ENCODE data around the gene TSPAN15.
"Not testable (repeated sequence)": the region's sequence is repeated elsewhere in the genome, so short reads cannot be mapped to it uniquely, and the experiment has no call there.

TSPAN15 gene

GRCh38 chr10:69467928-69468750 lies 16.9 kb downstream of the TSPAN15 start:
- DNase-seq, result no peak

- DNase-seq, result no peak
These were observed 17.5 kb downstream of the TSPAN15 start for GRCh38 chr10:69468751-69469089.

- DNase-seq, result no peak
These were observed 18.7 kb downstream of the TSPAN15 start for GRCh38 chr10:69469976-69470375.

GRCh38 chr10:69470463-69471384 lies 19.5 kb downstream of the TSPAN15 start:
- DNase-seq, result no peak

GRCh38 chr10:69472142-69472541 lies 20.9 kb downstream of the TSPAN15 start:
- DNase-seq, result no peak

- DNase-seq, result no peak
These were observed 21.3 kb downstream of the TSPAN15 start for GRCh38 chr10:69472544-69472943.

GRCh38 chr10:69473304-69473990 lies 22.2 kb downstream of the TSPAN15 start:
- no peak for DNase-seq

- DNase-seq, result no peak
These were observed 23.6 kb downstream of the TSPAN15 start for GRCh38 chr10:69474742-69475432.

GRCh38 chr10:69475433-69475830 lies 24.2 kb downstream of the TSPAN15 start:
- no peak for DNase-seq

- DNase-seq, result no peak
These were observed 26.8 kb downstream of the TSPAN15 start for GRCh38 chr10:69477968-69478597.

GRCh38 chr10:69479240-69480067 lies 28.2 kb downstream of the TSPAN15 start:
- DNase-seq, result no peak

- no peak for DNase-seq
These were observed 28.8 kb downstream of the TSPAN15 start for GRCh38 chr10:69480068-69480412.

- DNase-seq, result no peak
These were observed 30.0 kb downstream of the TSPAN15 start for GRCh38 chr10:69481305-69481704.

- DNase-seq, result no peak
These were observed 30.7 kb downstream of the TSPAN15 start for GRCh38 chr10:69481811-69482524.

- DNase-seq, result no peak
These were observed 32.7 kb downstream of the TSPAN15 start for GRCh38 chr10:69483963-69484362.

GRCh38 chr10:69484736-69485135 lies 33.5 kb downstream of the TSPAN15 start:
- DNase-seq, result no peak

GRCh38 chr10:69486922-69487730 lies 35.9 kb downstream of the TSPAN15 start:
- DNase-seq, result no peak

- not testable (repeated sequence) for DNase-seq
These were observed 37.0 kb downstream of the TSPAN15 start for GRCh38 chr10:69488149-69488844.

- DNase-seq, result not testable (repeated sequence)
These were observed 37.6 kb downstream of the TSPAN15 start for GRCh38 chr10:69488856-69489255.

All from T-helper 9 cell (primary cell).